NCI-H2196 treated with DMSO at 0.1 percent for 48 hours (cell line): ENCODE data around the gene OCSTAMP.

Source experiments
- DNase-seq: peaks from one replicate; lab custom pipeline; 2025; ENCODE audit not compliant: unreplicated experiment; lab: John Stamatoyannopoulos, UW

OCSTAMP gene

DNA sequence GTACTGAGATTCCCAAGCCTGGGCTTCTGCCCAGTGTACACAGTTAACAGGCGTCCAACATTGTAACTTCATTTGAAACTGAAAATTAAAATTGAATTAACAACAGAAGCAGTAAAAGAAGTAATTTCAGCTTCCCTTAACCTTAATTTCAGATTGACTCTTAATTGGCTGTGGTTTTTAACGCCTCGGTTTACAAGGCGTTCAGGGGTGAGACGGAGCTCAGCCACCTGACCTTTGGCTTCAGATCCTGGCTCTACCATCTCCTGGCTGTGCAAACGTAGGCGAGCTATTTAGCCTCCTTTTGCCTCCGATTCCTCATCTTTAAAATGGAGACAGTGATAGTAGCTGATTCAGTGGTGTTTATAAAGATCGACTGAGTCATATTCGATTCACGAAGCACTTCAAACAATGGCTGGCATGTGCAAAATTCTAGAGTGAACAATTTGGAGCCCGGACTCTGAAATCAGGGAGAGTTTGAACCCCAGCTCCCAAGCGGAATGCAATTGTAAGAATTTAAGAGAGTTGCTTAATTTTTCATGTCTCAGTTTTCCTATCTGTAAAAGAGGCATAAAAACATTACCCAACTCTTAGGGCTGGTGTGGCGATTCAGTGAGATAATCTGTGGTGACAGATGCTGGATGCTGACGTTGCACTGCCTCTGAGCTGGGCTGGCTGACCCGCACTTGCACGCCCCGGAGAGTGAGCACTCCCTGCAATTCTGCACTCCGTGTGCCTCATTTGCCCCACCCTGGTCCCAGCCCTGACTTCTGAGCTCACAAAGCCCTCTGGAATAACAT, 23.5 kb upstream of the OCSTAMP start:
- DNase-seq = no peak

DNA sequence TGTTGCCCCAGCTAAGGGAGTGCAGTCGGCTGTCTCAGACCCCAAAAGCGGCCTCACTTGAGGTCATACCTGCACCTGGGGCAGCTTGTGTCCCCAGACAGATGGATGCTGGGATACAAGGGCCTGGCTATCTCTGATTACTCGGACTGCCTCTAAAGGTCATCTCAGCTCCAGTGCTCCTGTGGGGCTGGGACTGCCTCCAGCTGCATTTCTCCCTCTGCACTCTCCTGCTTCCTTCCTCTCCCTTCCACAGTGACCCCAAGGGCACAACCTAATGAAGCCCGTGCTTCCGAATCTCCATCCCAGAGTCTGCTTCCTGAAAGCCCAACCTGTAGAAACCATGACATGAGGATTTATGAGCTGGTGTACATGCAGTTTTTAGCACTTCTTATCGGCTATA, 22.8 kb upstream of the OCSTAMP start:
- no peak for DNase-seq

DNA sequence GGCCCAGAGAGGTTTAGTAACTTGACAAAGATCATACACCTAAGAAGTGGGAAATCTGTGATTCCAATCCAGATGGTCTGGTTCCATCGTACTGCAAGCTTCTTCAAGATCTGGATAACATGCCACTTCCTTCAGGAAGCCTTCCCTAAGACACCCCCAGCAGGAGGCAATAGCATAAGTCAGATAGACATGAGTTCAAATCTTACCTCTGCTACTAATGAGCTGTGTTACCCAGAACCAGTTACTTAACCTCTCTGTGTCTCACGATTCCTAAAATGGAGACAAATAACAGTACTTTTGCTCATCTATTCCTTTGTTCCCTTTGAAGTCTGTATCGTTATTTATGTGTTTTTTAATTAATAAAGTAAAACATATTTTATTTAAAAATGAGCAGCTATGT, 22.3 kb upstream of the OCSTAMP start:
- DNase-seq = no peak

DNA sequence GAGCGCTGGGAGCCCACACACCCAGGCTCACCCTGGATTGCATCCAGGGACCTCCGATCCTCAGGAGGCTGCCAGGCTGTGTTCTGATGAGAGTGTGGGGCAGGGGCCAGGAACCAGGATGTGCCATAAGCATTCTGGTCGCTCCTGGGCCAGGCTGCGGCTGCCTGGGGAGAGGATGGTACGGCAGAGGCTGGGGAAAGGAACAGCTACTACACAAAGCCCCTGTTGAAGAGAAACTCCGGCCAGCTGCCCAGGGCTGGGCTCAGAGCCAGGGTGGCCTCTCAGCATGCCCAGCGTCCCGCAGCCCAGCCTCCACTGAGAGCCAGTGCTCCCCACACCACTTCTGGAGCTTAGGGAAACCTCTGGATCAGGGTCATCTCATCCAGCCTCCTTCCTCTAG, 21.7 kb upstream of the OCSTAMP start:
- peak; percentile 78 for DNase-seq

DNA sequence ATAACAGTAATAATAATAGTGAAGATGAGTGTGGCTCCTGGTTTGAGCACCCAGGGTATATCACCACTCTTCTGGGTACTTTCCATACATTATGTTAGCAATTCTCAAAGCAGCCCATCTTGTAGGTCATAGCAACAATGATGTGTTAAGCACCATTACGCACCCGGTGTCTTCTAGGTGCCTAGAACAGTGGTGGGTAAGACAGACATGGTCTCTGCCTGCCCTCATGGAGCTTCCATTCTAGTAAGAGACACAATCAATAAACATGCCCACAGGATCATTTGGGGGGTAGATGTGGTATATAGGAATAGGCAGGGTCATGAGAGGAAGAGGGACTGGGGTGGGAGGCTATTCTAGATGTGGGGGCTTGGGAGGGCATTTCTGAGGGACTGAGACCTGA, 21.0 kb upstream of the OCSTAMP start:
- no peak for DNase-seq

DNA sequence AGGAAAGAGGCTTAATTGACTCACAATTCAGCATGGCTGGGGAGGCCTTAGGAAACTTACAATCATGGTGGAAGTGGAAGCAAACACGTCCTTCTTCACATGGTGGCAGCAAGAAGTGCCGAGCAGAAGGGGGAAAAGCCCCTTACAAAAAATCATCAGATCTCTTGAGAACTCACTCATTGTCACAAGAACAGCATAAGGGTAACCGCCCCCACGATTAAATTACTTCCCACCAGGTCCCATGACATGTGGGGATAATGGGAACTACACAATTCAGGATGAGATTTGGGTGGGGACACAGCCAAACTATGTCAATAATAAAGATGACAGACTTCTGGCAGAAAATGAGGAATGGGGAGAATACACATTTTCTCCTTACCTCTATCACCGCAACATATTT, 20.5 kb upstream of the OCSTAMP start:
- no peak for DNase-seq

DNA sequence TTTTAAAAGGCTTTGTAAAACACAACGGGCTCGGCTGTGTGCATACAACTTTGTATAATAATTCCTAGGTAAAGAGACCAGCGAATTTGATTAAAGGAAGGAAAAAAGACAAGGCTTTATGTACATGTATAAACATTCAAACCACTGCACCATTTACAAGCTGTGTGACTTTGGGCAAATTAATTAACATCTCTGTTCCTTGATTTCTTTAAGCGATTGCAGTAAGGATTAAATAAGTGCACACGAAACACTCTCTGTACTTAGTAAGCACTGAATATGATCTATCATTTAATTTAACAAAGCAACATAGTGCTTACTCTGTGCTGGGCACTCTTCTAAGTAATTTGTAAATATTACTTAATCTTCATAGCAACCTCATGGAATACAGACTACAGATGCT, 19.5 kb upstream of the OCSTAMP start:
- no peak for DNase-seq

DNA sequence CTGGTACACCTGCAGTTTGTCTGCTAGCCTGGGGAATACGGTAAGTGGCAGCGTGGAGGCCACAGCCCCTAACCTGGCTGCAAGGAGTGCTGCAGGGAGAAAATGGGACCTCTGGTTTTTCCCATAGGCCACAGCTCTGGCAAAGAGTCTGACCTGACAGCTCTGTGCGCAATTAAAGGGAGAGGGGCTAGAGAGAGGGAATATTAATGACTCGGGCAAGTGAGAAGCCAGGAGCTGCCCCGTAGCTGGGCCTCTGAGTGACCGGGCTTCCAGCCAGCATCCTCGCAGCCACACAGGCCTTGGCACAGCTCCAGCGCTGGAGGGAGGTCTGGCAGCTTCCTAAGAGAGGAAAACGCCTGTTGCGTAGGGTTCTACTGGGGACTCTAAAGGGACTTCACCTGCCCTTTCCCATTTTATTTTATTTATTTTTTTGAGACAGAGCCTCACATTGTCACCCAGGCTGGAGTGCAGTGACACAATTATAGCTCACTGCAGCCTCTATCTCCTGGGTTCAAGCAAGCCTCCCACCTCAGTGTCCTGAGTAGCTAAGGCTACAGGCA, 18.2 kb upstream of the OCSTAMP start:
- peak; percentile 85 for DNase-seq

DNA sequence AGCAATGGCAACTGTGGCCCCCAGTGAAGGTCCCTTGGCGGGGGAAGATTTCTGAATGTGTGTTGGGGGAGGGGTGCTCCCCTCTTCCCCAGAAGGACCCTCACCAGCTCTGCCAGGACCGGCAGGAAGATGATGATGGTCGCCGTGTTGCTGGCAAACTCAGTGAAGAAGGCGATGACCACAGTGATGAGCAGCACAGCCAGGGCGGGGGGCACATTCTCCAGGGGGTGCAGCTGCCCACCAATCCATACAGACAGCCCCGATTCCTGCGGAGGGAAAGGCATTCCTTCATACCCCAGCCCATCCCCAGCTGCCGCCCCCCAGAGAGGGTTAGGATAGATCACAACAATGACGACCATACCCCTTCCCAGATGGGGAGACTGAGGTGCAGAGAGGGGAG, 15.7 kb upstream of the OCSTAMP start:
- DNase-seq = no peak

DNA sequence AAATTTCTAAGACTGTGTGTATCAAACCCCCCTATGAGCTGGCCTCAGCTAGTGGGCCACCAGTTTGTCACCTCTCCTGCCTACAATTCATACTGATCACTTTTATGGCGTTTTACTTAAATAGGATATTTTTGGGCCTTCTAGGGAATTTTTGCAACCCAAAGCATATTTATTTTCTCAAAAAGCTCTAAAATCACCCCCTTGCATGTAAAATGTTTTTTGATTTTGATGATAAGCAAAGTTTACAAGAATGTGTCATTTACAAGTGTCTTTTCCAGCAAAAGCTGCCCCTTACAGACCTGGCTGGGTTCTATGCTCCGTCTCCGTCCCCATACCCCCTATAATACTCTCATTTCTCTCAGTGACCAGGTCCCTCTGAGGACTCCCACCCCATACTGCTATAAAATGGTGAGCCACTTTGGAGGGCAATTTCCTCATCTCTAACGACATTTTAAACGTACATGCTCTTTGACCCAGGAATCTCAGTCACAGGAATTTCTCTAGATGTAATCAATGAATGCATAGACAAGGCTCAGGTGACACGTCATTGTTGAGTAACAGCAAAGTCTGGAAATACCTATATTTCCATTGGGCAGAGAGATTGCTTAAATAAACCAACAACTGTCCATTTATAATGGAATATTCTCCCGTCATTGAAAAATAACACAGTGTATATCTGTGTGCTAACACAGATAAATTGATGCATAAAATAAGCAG, 13.9 kb upstream of the OCSTAMP start:
- DNase-seq = no peak

DNA sequence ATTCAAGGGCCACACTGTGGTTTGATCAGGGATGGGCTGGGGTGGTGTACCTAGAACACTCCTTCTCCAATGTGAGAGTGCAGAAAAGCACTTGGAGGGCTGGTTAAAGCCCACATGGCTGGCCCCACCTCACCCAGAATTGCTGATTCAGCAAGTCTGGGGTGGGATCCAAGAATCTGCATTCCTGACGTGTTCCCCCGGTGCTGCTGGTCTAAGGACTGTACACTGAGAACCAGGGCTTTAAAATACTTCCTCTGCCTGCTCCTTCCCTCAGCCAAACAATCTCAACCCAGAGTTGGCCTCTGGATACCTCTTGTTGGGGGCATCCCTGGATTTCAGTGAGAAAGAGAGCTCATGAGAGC, 13.4 kb upstream of the OCSTAMP start:
- no peak for DNase-seq

DNA sequence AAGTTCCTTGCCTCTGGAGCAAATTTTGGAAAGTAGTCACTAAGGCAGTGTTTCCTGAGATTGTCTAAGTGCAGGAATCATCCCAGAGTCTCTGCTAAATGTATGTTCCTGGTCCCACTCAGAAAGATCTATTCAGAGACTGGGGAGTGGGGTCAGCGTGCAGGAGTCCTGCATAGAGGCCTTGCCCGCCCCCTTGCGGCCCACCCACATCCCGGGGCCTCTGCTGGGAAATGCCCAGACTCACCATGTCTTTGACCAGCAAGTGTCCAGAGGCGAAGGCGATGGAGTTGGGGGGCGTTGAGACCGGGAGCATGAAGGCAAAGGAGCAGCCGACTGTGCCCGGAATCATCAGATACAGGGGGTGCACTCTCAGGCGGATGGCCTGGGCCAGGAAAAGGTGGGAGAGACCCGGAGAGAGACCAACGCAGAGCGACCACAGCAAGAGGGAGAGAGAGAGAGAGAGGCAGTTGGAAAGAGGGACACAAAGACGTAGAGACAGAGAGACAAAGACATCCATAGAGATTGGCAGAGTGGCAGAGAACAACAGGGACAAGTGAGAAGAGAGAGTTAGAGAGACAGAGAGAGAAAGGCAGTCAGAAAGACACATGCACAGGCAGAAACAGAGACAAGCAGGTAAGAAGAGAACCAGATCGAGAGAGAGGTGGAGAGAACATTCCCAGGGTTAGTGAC, 12.9 kb upstream of the OCSTAMP start:
- no peak for DNase-seq

DNA sequence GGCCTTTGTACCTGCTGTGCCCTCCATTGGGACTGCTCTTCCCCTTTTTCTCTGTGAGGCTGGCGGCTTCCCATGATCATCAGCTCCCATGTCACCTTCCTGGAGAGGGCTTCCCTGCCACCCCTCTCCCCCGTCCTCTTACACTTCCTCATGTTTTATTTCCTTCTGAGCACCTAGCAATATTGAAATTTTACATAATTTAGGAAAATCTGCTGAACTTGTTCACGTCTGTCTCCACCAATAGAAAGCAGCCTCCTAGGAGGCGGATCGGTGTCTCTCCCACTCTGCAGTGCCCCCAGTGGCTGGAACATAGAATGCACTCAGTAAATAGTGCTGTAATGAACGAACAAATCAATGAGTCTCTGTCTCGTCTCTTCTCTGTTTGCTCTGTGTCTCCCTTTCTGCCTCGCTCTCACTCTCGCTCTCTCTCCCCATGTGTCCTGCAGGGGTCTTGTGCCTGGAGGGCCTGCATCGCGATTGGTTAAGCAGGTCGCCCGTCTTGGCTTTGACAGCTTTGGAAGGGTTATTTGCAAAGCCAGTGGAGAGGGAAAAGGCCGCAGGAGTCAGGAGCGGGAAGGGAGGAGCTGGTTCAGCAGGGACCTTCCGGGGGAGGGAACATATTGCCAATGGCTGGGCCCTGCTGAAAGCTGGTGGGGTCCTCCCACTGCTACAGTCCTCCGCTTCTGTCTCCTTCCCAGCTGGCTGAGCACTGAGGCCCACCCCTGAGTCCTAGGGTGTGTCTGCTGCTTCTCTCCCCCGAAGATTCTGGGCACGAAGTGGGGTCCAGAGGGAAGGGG, 12.1 kb upstream of the OCSTAMP start:
- no peak for DNase-seq

DNA sequence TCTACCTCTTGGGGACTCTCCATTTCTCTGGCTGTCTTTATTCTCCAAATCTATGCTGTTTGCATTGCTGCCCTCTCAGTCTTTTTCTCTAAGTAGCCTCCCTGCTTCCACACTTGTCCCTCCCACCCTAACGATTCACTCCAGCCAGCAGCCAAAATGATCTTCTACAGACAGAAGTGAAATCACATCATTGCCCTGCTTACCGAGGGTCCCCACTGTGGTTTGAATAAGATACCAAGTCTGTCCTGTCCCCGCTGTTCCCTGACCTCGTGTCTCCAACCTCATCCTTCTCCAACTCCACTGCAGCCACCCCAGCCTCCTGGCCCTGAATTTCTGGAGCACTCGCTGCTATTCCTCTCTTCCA, 11.5 kb upstream of the OCSTAMP start:
- no peak for DNase-seq

DNA sequence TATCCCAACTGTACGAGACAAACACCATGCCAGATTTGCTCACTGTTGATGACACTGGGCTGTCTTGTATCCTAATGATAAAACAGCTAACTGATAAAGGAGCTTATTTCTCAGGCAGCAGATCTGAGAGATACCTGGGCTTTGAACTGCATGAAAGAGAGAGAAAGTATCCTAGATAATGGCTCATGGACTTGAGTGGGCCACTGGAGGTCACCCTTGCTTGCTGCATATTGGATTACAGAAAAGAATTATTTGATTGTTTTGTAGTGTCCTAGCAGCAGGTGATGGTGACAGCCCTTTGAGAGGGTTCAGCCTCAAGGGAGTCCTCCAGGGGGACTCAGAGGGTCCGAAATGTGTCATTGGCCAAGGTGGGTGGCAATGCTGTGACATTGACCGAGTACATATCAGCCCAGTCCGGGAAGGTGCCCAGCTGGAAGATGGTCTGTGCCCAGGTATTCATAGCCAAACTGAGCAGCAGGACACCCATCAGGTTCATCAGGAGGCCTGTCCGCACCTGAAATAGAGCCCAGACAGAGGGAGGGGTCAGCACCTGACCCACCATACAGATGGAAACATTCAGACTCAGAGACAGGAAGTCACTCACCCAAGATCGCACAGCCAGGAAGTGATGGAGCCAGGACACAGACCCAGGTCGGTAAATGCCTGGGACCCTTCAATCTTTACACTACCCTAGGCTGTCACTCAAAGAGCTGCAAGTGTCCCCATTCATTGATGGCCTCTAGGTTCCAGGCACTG, 9.4 kb upstream of the OCSTAMP start:
- DNase-seq = peak; percentile 36

DNA sequence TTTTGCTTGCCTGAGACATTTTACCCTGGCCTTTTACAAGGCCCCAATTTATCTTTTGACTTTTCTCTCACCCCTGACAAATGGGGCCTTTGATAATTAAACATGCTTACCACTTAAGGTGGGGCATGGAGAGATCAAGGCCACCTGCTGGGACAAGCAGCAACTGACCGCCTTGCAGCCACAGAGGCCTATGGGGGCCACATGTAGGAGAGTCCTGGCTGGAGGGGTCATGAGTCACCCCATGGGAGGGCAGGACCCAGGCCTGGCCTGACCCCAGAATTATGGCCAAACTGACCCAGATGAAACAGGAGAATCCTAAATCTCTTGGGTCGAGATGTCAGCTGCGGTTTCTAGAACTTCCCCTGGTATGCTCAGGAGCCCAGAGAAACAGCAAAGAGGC, 8.5 kb upstream of the OCSTAMP start:
- DNase-seq = no peak

DNA sequence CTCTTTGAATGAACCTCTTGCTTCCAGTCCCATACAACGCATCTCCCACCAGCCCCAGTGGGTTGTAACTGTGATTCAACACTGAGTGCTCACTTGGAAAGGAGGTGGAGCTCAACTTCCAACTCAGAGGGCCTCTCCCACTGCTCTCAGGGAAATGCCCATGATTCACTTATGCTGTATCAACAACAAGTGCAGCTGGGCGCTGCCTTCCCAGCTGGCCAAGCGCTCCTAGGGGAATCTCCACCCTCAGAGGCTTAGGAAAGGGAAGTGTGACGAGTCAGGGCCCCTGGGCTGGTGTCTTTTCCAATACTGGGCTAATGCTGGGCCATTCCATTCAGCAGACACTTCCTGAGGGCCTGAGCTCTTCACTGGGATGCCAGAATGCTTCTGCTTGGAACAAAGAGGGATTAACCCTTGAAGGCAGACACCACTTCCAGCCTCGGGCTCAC, 8.1 kb upstream of the OCSTAMP start:
- DNase-seq = no peak

DNA sequence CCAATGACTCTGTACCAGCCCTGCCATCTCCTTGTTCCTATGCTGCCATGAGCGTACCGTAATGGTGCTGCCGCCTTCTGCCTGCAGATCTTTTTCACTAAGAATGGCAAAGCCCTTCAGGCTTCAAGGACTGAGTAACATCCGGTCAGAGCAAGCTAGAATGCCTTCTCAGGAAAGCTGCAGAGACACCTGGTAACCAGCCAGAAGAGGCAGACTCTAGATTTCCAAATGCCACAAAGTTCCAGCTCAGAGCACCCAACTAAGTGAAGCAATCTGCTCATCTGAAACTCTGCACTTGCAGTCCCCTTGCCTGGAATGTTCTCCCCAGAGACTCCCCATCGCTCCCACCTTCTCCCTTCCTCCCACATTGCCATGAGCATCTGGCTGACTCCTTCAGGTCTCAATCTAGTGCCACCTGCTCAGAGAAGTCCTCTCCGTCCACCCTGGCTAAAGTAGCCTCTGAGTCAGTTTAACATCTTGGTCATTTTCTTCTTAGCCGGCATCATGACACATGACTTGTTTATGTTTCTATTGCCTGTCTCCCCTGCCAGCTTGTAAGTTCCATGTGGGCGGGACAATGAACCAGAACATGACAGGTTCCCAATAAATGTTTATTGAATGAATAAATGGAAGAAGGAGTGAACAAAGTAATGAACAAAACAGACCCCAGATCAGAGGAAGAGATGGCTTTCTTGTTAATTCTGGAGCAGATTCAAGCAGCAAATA, 6.9 kb upstream of the OCSTAMP start:
- no peak for DNase-seq

DNA sequence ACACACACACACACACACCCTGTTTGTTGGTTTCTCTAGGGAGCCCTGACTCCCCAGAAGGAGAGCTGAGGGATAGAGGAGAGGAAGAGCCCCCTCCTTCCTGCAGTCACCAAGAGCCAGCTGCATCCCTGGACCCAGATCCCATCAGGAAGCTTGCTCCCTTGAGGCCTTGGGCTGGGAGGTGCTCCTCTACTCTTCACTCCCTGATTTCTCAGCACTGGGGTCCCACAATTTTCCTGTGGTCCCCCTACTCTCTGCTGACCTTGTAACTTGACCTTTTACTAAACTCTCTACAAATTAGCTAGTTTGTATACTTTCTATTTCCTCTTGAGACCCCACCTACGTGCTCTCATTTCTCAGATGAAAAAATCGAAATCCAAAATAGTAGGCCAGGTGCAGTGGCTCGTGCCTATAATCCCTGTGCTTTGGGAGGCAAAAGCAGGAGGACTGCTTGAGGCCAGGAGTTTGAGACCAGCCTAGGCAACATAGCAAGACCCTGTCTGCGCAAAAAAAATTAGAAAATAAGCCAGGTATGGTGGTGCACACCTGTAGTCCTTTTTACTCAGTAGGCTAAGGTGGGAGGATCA, 5.0 kb upstream of the OCSTAMP start:
- no peak for DNase-seq
